GM08714 (cell line): ENCODE data around the gene TUBGCP3.

ENCODE experiments used
- H3K4me3 ChIP-seq: fragments of 200-500 bp; sonication (Bioruptor generic); 2 replicates; pipeline ENCODE4 v1.5.1; 2014; ENCODE audit warnings: mild to moderate bottlenecking, low read length, inconsistent platforms
- ZNF274 ChIP-seq: IDR thresholded peaks from 2 replicates; pipeline ENCODE4 v1.6.1; 2012; ENCODE audit warnings: mild to moderate bottlenecking, low read depth, low read length

Gene TUBGCP3

GRCh38 chr13:112454648-112455334, 133.2 kb downstream of the TUBGCP3 start:
- H3K4me3 ChIP-seq, result no peak overlapping the region
- no peak for TF ChIP-seq ZNF274

- no peak overlapping the region for H3K4me3 ChIP-seq
- TF ChIP-seq ZNF274, result no peak
Observed at GRCh38 chr13:112453874-112454647, 133.9 kb downstream of the TUBGCP3 start.

- no peak for TF ChIP-seq ZNF274
- H3K4me3 ChIP-seq, result no peak overlapping the region
Observed at GRCh38 chr13:112453207-112453829, 134.6 kb downstream of the TUBGCP3 start.

GRCh38 chr13:112452380-112453206, 135.4 kb downstream of the TUBGCP3 start:
- H3K4me3 ChIP-seq, result no peak overlapping the region
- TF ChIP-seq ZNF274, result no peak

GRCh38 chr13:112451512-112452379, 136.2 kb downstream of the TUBGCP3 start:
- H3K4me3 ChIP-seq, result no peak overlapping the region
- no peak for TF ChIP-seq ZNF274

GRCh38 chr13:112450904-112451240, 137.1 kb downstream of the TUBGCP3 start:
- H3K4me3 ChIP-seq, result no peak overlapping the region
- no peak for TF ChIP-seq ZNF274

GRCh38 chr13:112450118-112450903, 137.6 kb downstream of the TUBGCP3 start:
- H3K4me3 ChIP-seq, result no peak overlapping the region
- TF ChIP-seq ZNF274, result no peak

- no peak for TF ChIP-seq ZNF274
- no peak overlapping the region for H3K4me3 ChIP-seq
Observed at GRCh38 chr13:112449545-112449930, 138.4 kb downstream of the TUBGCP3 start.

GRCh38 chr13:112448621-112449544, 139.1 kb downstream of the TUBGCP3 start:
- no peak for TF ChIP-seq ZNF274

GRCh38 chr13:112447761-112448603, 140.0 kb downstream of the TUBGCP3 start:
- TF ChIP-seq ZNF274, result no peak
- H3K4me3 ChIP-seq, result no peak overlapping the region

More at GRCh38 chr13:112448621-112449544, 139.1 kb downstream of the TUBGCP3 start:
- H3K4me3 ChIP-seq, result no peak overlapping the region

GRCh38 chr13:112447306-112447705, 140.6 kb downstream of the TUBGCP3 start:
- no peak overlapping the region for H3K4me3 ChIP-seq
- TF ChIP-seq ZNF274, result no peak

GRCh38 chr13:112446867-112447266, 141.1 kb downstream of the TUBGCP3 start:
- TF ChIP-seq ZNF274, result no peak
- H3K4me3 ChIP-seq, result no peak overlapping the region
